ENCODE data around the gene MICAL2.

DNA sequence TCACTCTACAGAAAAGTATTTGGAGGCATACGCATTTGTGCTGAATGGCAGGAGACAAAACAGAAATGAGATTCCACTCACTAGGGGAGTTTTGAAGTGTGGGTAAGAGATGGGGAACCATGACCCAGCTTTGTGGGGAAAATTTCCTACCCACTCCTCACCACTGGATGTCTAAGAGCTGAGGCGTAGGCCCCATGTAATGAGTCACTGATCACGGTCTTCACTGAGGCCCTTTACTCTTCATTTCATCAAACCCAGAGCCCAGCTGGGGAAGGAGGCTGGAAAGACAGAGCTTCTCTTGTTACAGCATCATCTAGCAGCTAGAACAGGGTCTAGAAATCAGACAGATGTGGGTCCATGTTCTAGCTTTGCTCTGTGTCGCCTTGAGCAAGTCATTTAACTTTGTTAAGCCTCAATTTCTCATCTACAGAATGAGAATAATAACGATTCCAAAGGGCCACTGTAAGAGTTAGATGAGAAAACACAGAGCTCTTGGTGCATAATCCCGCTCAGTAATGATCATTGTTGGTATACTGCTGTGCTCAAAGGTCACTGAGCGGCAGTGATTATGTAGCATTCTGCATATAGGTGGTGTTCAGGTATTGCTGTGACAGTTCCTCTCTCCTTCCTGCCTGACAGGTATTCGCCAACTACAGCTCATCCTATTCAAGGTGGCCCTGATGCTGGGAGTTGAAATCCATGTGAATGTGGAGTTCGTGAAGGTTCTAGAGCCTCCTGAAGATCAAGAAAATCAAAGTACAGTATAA lies 97.2 kb downstream of the MICAL2 start:
- no peak for TF ChIP-seq POLR2AphosphoS5 (IDR thresholded peaks at IDR 0.05)
- TF ChIP-seq EP300 (IDR thresholded peaks at IDR 0.05): no peak
- TF ChIP-seq CTCF (IDR thresholded peaks at IDR 0.05): no peak
- TF ChIP-seq POLR2A (IDR thresholded peaks at IDR 0.05): no peak
